Measurements from ENCODE around the gene NT5DC2. TPM values are rescaled to one million over a fixed set of nuclear protein-coding genes. Genes with fewer than 3 reads are reported as not detected.

Gene NT5DC2
- total and polyA plus RNA-seq, 10 of the 15 experiments (the other 5 are each of a cell fraction or from before 2014, with no cell fraction given): 21.6 to 135 (median 66.8) TPM

- RAD21 ChIA-PET (ENCODE audit: unreplicated experiment): interaction anchor here (0.6 to 1.2 kb wide), 8 partner anchors 8 to 285 kb away, joined by 3 to 10 read pairs (median 3); partner anchors contain the start of genes GNL3 and PBRM1
- Histone ChIP-seq H3K36me3 (ENCODE audit: control insufficient read depth in 2 of 2, insufficient read depth in 2 of 2, low read length in 1 of 2) (peaks cover 0 to 17% of the 10 kb centered on the region in 2 experiments; a peak in 2 of 4 replicates), H3K27ac (ENCODE audit: control insufficient read depth, insufficient read depth) (peak within 1 kb of the TSS; percentile 84), H3K4me2 (ENCODE audit: control insufficient read depth, insufficient read depth) (peak within 1 kb of the TSS; percentile 82), H3K4me1 (ENCODE audit: control insufficient read depth, insufficient read depth, low read length) (peaks cover 15% of the 10 kb centered on the region), H3K27me3 (replicated peaks in 1 of 2; ENCODE audit: control insufficient read depth in 2 of 2, insufficient read depth in 2 of 2, low read length in 1 of 2) (no peaks in the 10 kb centered on the region), H2AFZ (ENCODE audit: control insufficient read depth, low read depth, low read length) (peak within 1 kb of the TSS; percentile 90), H3K4me3 (peak within 1 kb of the TSS; percentile 95), H3K9me3 (replicated peaks; ENCODE audit: control insufficient read depth, insufficient read depth, low read length) (no peaks in the 10 kb centered on the region), H3K9ac (ENCODE audit: control insufficient read depth, insufficient read depth, low read length) (peak within 1 kb of the TSS; percentile 90), H3K79me2 (ENCODE audit: control insufficient read depth, insufficient read depth, low read length) (peaks cover 56% of the 10 kb centered on the region), H4K20me1 (ENCODE audit: control insufficient read depth, insufficient read depth) (no peaks in the 10 kb centered on the region)
- SMC1A ChIA-PET (ENCODE audit: uncharacterized antibody, unreplicated experiment): no interaction called here
- DNase-seq (ENCODE audit: low read depth, low spot score): peak; percentile 95
- POLR2A ChIA-PET: interaction anchor here (0.6 to 1.7 kb wide), 10 partner anchors 8 to 1062 kb away, joined by 3 to 7 read pairs (median 3); partner anchors contain the start of genes GNL3, PBRM1 and SFMBT1
- peak; percentile 91 for ATAC-seq
- intact Hi-C loops (cut with micrococcal nuclease; ENCODE audit: unreplicated experiment): loop anchor here (5.0 kb wide), 2 partner anchors 79 to 626 kb away; partner anchors contain the start of genes NISCH and PRKCD
- WGBS (ENCODE audit: insufficient coverage, insufficient replicate concordance, low lambda C conversion rate, missing lambda C conversion rate): under 1% methylated on average over 65 of the region's 65 CpGs
- in situ Hi-C loops (cut with MboI): no loop called here
- peak; percentile 99 for FAIRE-seq
- CTCF ChIA-PET: interaction anchor here (1.7 kb wide), 1 partner anchor 78 kb away, joined by 4 read pairs; no protein-coding TSS in a partner anchor
- BruUV-seq (replicated peaks): no TSS peak
- TF ChIP-seq BHLHE40 (IDR thresholded peaks at IDR 0.05; ENCODE audit: borderline replicate concordance in 1 of 2, low read depth in 2 of 2, low read length in 1 of 2): peak; percentile 77 to 91; a peak in 3 of 4 replicates
- TF ChIP-seq, protein P1, sequence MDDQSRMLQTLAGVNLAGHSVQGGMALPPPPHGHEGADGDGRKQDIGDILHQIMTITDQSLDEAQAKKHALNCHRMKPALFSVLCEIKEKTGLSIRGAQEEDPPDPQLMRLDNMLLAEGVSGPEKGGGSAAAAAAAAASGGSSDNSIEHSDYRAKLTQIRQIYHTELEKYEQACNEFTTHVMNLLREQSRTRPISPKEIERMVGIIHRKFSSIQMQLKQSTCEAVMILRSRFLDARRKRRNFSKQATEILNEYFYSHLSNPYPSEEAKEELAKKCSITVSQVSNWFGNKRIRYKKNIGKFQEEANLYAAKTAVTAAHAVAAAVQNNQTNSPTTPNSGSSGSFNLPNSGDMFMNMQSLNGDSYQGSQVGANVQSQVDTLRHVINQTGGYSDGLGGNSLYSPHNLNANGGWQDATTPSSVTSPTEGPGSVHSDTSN (IDR thresholded peaks at IDR 0.05; ENCODE audit: insufficient replicate concordance, low read depth, low read length): peak; percentile 27
- peak; percentile 75; the same call in 1 of the 2 replicates for TF ChIP-seq RB1 (IDR thresholded peaks at IDR 0.05; ENCODE audit: borderline replicate concordance)
- peak; percentile 92 for TF ChIP-seq SP1 (IDR thresholded peaks at IDR 0.05; ENCODE audit: low read depth, low read length)
- TF ChIP-seq GATAD2B (conservative IDR thresholded peaks at IDR 0.05; ENCODE audit: low read depth): 0 out of 2 replicates have a peak, but pooled peaks have one; percentile 13
- no peak for TF ChIP-seq ZNF622 (IDR thresholded peaks at IDR 0.05)
- TF ChIP-seq, protein P2, sequence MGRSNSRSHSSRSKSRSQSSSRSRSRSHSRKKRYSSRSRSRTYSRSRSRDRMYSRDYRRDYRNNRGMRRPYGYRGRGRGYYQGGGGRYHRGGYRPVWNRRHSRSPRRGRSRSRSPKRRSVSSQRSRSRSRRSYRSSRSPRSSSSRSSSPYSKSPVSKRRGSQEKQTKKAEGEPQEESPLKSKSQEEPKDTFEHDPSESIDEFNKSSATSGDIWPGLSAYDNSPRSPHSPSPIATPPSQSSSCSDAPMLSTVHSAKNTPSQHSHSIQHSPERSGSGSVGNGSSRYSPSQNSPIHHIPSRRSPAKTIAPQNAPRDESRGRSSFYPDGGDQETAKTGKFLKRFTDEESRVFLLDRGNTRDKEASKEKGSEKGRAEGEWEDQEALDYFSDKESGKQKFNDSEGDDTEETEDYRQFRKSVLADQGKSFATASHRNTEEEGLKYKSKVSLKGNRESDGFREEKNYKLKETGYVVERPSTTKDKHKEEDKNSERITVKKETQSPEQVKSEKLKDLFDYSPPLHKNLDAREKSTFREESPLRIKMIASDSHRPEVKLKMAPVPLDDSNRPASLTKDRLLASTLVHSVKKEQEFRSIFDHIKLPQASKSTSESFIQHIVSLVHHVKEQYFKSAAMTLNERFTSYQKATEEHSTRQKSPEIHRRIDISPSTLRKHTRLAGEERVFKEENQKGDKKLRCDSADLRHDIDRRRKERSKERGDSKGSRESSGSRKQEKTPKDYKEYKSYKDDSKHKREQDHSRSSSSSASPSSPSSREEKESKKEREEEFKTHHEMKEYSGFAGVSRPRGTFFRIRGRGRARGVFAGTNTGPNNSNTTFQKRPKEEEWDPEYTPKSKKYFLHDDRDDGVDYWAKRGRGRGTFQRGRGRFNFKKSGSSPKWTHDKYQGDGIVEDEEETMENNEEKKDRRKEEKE (IDR thresholded peaks at IDR 0.05): no peak
- TF ChIP-seq, protein P3, sequence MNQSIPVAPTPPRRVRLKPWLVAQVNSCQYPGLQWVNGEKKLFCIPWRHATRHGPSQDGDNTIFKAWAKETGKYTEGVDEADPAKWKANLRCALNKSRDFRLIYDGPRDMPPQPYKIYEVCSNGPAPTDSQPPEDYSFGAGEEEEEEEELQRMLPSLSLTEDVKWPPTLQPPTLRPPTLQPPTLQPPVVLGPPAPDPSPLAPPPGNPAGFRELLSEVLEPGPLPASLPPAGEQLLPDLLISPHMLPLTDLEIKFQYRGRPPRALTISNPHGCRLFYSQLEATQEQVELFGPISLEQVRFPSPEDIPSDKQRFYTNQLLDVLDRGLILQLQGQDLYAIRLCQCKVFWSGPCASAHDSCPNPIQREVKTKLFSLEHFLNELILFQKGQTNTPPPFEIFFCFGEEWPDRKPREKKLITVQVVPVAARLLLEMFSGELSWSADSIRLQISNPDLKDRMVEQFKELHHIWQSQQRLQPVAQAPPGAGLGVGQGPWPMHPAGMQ (IDR thresholded peaks at IDR 0.05; ENCODE audit: borderline replicate concordance): no peak
- TF ChIP-seq NRF1 (conservative IDR thresholded peaks at IDR 0.05; ENCODE audit: low read depth, low read length): peak; percentile 95
- peak; percentile 18; the same call in 1 of the 2 replicates for TF ChIP-seq NFYA (IDR thresholded peaks at IDR 0.05; ENCODE audit: borderline replicate concordance, low read depth, low read length)
- TF ChIP-seq MTA2 (IDR thresholded peaks at IDR 0.05; ENCODE audit: low read depth): peak; percentile 33; the same call in 1 of the 2 replicates
- peak; percentile 51 for TF ChIP-seq SMAD1 (IDR thresholded peaks at IDR 0.05; ENCODE audit: low read depth, partially characterized antibody)
Measured at GRCh38 chr3:52536369-52537164, 2.9 kb upstream of the NT5DC2 start, which contains the start of gene UQCC5. TSS of gene UQCC5 (plus strand) at chr3:52536605. CDS start at chr3:52536756, 151 bp downstream.
